Activated naive CD8-positive, alpha-beta T cell (primary cell): Measurements from ENCODE around the gene ARVCF.

ENCODE experiments used
- H3K27ac Mint-ChIP-seq: one replicate; pipeline ENCODE4 v1.8.0; 2021; ENCODE audit warnings: mixed read lengths
- H3K27me3 Mint-ChIP-seq: one replicate; pipeline ENCODE4 v1.8.0; 2021; ENCODE audit warnings: mixed read lengths
- H3K36me3 Mint-ChIP-seq: one replicate; pipeline ENCODE4 v1.8.0; 2021; ENCODE audit warnings: mixed read lengths
- H3K4me1 Mint-ChIP-seq: one replicate; pipeline ENCODE4 v1.8.0; 2021; ENCODE audit warnings: low read depth, mixed read lengths
- H3K4me3 Mint-ChIP-seq: one replicate; pipeline ENCODE4 v1.8.0; 2021; ENCODE audit warnings: mild to moderate bottlenecking, mixed read lengths
- H3K9me3 Mint-ChIP-seq: one replicate; pipeline ENCODE4 v1.8.0; 2021; ENCODE audit warnings: low read depth, mixed read lengths

Gene ARVCF

DNA sequence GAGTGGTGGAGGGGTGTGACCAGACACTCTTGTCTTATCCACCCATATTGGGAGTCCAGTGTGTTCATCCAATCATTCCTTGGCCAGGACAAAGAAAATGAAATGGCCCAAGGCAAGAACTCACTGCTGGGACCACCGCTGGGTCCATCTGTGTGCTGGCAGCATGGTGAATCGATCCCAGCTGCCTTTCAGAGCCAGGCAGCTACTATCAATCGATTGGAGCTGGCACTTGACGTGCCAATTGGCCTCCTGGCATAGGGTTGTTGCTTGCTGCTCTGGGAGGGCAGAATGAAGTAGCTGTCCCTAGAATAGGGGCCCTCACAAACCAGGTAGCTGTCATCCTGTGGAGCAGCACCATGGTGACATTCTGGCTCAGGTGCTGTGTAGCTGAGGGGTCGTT lies 1.4 kb upstream of the ARVCF start:
- Mint-ChIP-seq H3K36me3 (no peaks in the 10 kb centered on the region), H3K4me1 (peaks cover 23% of the 10 kb centered on the region), H3K27me3 (no peaks in the 10 kb centered on the region), H3K9me3 (no peaks in the 10 kb centered on the region), H3K27ac (no peak overlapping the region), H3K4me3 (peak overlapping the region; percentile 89)

DNA sequence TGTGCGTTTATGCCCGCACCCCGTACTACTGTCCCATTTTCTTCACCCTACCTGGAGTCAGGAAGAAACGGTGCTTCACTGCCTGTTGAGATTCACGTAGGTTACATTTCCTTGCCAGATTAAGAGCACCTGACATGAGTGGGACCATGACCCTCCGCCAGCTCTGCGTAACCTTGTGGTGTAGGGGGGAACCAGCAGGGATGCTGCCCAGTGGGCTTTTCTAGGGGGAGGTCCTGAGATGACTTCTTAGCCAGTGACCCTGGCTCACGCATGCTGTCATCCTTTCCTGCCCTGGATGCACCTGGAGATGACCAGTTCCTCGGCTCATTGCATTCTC lies 967 bp upstream of the ARVCF start:
- Mint-ChIP-seq H3K27ac (no peak overlapping the region), H3K4me3 (peak overlapping the region; percentile 89), H3K9me3 (no peaks in the 10 kb centered on the region), H3K4me1 (peaks cover 21% of the 10 kb centered on the region), H3K36me3 (no peaks in the 10 kb centered on the region), H3K27me3 (no peaks in the 10 kb centered on the region)

DNA sequence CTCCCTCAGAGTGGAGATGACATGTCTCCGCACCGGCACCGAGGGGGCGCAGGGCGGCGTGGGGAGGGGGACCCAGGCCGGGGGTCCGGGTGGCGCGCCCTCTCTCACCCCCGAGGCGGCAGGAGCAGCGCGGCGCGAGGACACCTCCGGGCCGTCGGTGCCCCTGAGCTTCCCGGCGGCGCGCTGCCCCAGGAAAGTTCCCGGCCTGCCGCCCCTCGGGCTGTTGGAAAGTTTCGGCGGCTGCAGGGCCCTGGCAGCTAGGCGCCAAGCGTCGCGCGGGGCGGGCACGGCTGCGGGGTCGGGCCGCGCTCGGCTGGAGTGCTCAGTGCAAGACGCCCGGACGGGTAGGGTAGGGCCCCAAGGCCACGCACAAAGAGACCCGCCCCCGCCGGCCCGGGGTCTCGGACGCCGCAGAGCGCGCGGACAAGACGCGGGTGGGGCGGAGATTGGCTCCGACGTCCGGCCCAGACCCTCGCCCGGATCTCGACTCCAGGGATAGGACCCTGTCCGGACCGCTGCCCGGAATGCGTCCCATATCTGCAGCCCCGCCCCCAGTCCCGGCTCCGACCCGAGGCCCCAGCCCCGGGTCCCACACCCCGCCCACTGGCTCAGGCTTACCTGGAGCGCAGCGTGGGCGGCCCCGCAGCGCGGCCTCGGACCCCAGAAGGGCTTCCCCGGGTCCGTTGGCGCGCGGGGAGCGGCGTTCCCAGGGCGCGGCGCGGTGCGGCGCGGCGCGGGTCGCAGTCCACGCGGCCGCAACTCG lies 471 bp downstream of the ARVCF start:
- no peaks in the 10 kb centered on the region for H3K9me3 Mint-ChIP-seq
- no peak overlapping the region for H3K27ac Mint-ChIP-seq
- H3K27me3 Mint-ChIP-seq = no peaks in the 10 kb centered on the region
- no peaks in the 10 kb centered on the region for H3K36me3 Mint-ChIP-seq
- no peak overlapping the region for H3K4me3 Mint-ChIP-seq
- H3K4me1 Mint-ChIP-seq = peaks cover 10% of the 10 kb centered on the region

DNA sequence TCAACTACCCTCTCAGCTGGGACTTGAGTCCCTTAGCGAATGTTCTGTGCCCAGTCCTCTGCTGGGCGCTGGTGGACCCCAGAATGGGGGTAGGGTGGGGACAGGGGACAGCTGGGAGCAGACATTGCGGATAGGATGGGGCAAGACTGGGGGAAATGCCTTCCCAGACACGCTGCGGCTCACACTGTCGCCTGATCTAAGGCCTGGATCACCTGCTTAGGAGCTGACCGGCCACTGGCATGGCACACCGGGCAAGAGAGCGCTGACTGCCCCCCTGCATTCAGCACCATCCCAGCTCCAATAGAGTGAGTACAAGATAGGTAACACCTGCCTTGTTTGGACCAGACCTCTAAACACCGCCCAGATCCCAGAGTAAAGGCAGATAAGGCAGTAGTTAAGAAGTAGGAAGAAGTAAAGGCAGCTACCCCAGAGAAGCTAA lies 1.4 kb downstream of the ARVCF start:
- Mint-ChIP-seq H3K9me3 (no peaks in the 10 kb centered on the region), H3K4me3 (peak overlapping the region; percentile 80), H3K36me3 (no peaks in the 10 kb centered on the region), H3K27ac (no peak overlapping the region), H3K4me1 (peaks cover 9% of the 10 kb centered on the region), H3K27me3 (no peaks in the 10 kb centered on the region)

DNA sequence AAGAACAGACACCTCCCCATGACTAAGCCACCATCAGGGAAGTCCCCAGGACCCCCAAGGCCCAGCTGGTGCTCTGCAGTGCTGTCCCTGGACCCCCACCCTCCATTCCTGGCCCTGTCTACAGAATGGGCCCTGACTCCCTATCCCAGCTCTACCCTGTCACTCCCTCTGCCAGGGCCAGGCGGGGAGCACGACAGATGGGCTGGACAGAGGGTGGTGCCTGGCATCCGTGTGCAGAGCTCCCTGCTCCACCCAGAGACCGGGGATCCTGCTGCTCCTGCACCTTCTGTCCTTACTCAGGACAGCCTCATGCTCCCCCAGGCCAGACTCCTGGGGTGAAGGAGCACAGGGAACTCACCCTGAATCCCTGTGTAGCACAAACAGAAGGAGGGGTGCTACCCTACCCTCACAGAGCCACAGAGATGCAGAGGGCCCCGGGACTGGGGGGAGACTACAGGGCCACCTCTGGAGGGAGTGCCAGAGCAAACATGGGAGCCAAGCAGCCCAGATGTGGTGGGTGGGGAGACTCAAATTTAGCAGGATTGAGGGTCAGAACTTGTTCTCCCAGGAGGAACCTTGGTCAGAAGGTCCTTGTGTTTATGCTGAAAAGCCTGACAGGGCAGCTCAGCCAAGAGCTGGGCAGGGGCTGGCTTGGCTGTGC lies 2.0 kb downstream of the ARVCF start:
- no peak overlapping the region for H3K27ac Mint-ChIP-seq
- H3K27me3 Mint-ChIP-seq = no peaks in the 10 kb centered on the region
- no peaks in the 10 kb centered on the region for H3K9me3 Mint-ChIP-seq
- H3K36me3 Mint-ChIP-seq = no peaks in the 10 kb centered on the region
- H3K4me3 Mint-ChIP-seq = no peak overlapping the region
- H3K4me1 Mint-ChIP-seq = peaks cover 8% of the 10 kb centered on the region

DNA sequence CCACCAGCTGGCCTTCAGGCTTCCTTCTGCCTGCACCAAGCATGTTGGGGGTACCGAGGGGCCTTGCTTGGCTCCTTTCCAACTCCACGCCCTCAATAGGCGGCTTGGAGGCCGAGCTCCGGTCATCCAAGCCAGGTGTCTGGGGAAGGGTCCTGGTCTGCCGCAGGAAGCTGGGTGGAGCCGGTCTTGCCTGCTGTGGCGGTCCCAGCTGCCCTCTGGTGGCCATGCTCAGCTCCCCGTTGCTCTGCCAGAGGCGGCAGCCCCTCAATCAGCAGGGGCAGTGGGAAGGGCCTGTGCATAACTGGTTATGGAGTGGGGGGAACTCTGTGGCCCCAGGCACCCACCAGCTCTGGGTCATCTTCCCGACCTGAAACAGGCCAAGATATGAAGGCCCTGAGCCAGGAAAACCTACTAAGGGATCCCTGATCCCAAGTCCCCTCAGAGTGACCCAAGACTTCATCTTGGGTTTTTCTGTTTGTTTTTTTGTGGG lies 3.2 kb downstream of the ARVCF start:
- peaks cover 8% of the 10 kb centered on the region for H3K4me1 Mint-ChIP-seq
- H3K9me3 Mint-ChIP-seq = no peaks in the 10 kb centered on the region
- H3K4me3 Mint-ChIP-seq = no peak overlapping the region
- no peaks in the 10 kb centered on the region for H3K27me3 Mint-ChIP-seq
- H3K36me3 Mint-ChIP-seq = no peaks in the 10 kb centered on the region
- H3K27ac Mint-ChIP-seq = no peak overlapping the region

DNA sequence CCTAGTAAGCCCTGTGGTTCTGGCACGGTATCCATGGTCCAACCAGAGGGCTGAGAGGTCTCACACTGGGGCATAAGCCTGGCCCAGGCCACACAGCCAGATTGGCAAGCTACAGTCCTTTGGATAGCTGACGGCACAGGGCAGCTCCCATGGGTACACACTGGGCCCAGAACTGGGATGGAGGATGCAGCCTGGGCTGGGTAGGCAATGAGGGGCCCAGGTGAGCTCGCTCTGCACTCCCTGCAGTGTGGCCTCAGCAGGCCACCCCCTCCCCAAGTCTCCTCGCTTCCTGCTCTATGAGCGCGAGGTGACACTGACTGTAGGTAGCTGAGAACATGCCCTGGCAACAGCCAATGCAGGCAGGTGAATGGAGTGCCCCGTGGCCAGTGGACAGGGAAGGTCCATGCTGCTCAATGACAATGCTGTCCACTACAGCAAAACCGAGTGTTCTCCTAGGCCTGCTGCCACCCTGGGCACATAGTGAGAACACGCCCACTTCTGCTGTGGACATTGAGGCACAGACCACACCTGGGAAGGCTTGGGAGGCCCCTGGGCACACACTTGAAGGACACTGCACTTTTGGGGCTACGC lies 3.8 kb downstream of the ARVCF start:
- peaks cover 8% of the 10 kb centered on the region for H3K4me1 Mint-ChIP-seq
- H3K36me3 Mint-ChIP-seq = no peaks in the 10 kb centered on the region
- no peak overlapping the region for H3K27ac Mint-ChIP-seq
- no peak overlapping the region for H3K4me3 Mint-ChIP-seq
- H3K27me3 Mint-ChIP-seq = no peaks in the 10 kb centered on the region
- H3K9me3 Mint-ChIP-seq = no peaks in the 10 kb centered on the region

DNA sequence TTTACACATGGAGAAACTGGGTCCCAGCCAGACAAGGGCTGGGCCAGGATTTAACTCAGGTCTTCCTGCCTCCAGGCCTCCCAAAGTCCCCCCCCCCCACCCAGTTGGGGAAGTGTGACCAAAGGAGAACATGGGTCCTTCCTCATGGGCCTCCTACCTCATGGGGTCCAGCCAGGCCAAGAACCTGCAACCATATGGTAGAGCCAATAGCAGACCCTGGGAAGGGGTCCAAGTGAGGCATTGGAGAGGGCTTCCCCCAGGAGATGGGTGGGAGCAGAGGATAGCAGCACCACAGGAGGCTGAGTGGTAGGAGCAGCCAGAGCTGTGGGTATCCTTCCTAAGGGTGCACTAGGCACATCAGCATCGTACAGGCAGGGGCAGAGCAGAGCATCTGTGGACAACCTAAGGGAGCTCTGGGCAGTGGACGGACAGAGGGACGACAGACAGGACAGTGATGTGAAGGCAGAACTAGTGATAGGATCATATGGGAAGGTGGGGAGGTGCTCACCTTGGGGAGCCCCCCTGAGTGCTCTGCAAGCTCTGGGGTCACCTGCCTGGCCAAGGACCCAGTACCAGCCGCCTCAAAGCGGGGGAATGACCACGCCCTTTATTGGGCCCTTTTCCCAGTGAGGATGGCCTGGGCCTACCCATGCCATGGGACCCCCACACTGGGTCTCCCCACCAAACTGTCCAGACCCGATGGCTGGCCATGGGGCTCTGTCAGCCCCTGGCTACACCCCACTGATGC lies 4.5 kb downstream of the ARVCF start:
- Mint-ChIP-seq H3K27ac (no peak overlapping the region), H3K27me3 (no peaks in the 10 kb centered on the region), H3K4me3 (no peak overlapping the region), H3K36me3 (no peaks in the 10 kb centered on the region), H3K4me1 (peaks cover 5% of the 10 kb centered on the region), H3K9me3 (no peaks in the 10 kb centered on the region)

DNA sequence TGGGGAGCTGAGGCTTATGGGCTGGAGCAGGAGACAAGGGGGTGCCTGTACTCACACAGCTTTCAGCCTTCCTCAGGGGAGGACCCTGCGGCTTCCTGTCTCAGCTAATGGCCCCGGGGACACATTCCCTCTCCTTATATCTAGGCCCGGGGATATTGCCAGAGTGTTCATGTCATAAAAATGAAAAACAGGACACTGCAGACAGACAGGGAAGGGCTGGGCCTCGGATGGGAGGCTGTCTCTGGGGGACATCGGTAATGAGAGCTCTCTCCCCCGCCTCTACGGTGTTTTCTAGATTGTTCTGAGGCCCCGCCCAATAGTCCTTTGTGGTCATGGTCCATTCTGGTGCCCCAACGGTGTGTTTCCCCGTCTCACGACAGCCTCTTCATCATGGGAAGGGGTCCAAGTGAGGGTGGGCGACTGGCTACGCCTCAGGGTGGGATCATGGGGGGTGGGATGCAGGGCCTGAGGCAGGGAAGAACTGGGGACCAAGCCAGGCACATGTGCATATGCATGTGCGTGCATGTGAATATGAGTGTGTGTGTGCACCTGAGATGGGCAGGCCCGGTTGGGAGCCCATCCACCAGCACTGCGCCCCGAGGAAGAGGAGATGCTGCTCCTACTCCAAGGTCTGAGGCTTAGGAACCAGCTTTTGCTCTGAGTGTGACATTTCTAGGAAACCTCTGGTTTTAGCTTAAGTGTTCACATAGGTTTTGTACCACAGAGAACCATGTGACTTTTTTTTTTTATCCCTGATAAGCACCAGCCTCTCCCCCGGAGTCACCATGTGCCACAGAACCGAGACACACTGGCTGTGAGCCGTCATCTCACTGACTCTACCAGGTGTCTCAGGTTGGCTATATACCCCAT lies 5.3 kb downstream of the ARVCF start:
- no peaks in the 10 kb centered on the region for H3K36me3 Mint-ChIP-seq
- H3K27ac Mint-ChIP-seq = no peak overlapping the region
- no peaks in the 10 kb centered on the region for H3K9me3 Mint-ChIP-seq
- H3K27me3 Mint-ChIP-seq = no peaks in the 10 kb centered on the region
- no peak overlapping the region for H3K4me3 Mint-ChIP-seq
- H3K4me1 Mint-ChIP-seq = peaks cover 5% of the 10 kb centered on the region

DNA sequence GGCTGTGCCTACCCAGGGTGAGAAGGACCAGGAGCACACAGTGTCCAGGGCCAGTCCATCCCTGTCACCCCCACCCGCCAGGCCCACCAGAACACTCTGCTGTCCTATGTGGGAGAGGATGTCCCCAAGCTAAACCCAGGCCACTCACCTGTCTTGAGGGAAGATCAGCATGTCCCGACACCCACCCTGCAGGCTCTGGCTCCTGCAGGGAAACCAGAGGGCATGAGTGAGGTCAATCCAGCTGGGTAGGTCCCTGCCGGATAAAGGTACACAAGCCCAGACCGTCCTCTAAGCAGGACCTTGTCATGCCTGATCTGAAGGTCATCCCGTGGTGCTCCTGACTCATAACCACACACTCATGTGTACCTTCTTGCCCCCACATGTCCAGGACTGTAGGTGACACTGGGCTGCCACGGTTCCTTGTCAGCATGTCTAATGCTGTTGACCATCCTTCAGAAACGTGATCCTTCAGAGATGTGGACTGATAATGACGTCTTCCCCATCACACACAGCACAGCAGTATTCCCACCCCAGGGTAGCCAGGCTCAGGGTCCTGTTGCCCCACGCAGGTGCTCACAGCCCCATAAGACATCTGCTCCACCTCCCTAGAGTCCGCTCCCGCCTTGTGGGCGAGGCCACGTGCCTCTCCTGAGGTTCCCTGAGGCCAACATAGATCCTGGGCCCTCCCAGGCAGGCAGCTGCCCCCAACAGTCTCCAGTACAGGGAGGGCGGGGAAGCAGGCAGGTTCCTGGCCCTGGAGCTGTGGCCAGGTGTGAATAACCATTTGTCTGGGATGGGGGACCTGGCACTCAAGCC lies 6.1 kb downstream of the ARVCF start:
- no peak overlapping the region for H3K4me3 Mint-ChIP-seq
- peaks cover 2% of the 10 kb centered on the region for H3K36me3 Mint-ChIP-seq
- peaks cover 5% of the 10 kb centered on the region for H3K4me1 Mint-ChIP-seq
- no peak overlapping the region for H3K27ac Mint-ChIP-seq
- H3K9me3 Mint-ChIP-seq = no peaks in the 10 kb centered on the region
- H3K27me3 Mint-ChIP-seq = no peaks in the 10 kb centered on the region

DNA sequence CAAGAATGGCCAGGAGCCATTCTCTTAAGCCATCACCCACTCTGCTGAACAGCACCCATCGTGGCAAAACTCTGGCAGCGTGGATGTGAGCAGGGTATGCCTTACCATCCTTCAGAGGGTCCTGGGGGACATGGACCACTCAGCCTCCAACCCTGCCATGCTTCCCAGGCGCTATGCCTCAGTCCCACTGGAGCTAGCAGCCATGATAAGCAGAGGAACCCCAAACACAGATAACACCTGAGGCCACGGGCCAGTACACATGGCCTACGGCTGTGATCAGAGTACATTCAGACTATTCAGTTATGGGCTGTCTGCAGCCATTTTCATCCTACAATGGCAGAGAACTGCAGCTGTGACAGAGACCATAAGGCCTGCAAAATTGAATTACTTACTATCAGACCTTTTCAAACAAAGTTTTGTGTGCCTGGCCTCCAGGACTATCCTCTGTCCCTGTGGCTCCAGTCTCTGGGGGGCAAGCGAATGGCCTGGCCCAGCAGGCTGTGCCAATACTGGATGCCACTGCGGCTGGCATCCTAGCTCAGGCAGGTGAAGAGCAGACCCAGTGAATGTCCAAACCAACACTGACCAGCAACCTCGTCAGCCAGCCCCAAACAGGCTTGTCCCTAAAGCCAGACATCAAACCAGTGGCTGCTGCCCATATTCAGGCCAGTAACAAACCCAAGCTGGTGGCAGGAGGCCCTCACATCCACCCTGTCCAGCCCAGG lies 6.9 kb downstream of the ARVCF start:
- Mint-ChIP-seq H3K4me3 (no peak overlapping the region), H3K36me3 (peaks cover 4% of the 10 kb centered on the region), H3K9me3 (no peaks in the 10 kb centered on the region), H3K27me3 (no peaks in the 10 kb centered on the region), H3K4me1 (no peaks in the 10 kb centered on the region), H3K27ac (no peak overlapping the region)

DNA sequence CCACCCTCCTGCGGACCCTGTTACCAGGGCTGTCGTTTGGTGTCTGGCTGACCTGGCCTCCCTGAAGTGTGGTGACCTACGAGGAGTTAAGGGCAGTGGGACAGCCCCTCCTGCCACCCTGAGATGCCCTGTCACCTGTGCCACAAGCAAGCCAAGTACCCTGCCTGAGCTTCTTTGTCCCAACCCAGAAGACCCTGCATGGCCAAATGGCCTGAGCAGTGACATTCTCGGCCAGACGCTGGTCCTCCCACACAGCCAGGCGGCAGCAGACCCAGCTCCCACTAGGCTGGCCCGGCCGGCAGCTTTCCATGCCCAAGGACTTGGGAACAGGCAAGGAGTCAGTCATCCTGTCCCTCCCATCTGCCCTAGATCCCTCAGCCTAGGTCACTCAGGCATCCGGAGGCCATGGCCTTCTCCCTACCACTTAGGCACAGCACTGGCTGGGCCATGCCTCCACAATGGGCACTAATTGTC lies 7.6 kb downstream of the ARVCF start:
- no peak overlapping the region for H3K27ac Mint-ChIP-seq
- peaks cover 7% of the 10 kb centered on the region for H3K9me3 Mint-ChIP-seq
- no peaks in the 10 kb centered on the region for H3K4me1 Mint-ChIP-seq
- H3K4me3 Mint-ChIP-seq = no peak overlapping the region
- H3K27me3 Mint-ChIP-seq = no peaks in the 10 kb centered on the region
- peaks cover 10% of the 10 kb centered on the region for H3K36me3 Mint-ChIP-seq
